Uterine smooth muscle cell (primary cell): Measurements from ENCODE around the gene GOLGA7B. TPM values are rescaled to one million over a fixed set of nuclear protein-coding genes. Genes with fewer than 3 reads are reported as not detected.

ENCODE experiments used
- total RNA-seq: library from RNA; depleted of rRNA; stranded (reverse); fragments of >200 nt; gene quantifications from 2 replicates; pipeline ENCODE4 v1.2.3, GENCODE V29; 2014

GOLGA7B gene
- total RNA-seq: under 0.01 TPM in 1 of 2 replicates, not detected in the other

DNA sequence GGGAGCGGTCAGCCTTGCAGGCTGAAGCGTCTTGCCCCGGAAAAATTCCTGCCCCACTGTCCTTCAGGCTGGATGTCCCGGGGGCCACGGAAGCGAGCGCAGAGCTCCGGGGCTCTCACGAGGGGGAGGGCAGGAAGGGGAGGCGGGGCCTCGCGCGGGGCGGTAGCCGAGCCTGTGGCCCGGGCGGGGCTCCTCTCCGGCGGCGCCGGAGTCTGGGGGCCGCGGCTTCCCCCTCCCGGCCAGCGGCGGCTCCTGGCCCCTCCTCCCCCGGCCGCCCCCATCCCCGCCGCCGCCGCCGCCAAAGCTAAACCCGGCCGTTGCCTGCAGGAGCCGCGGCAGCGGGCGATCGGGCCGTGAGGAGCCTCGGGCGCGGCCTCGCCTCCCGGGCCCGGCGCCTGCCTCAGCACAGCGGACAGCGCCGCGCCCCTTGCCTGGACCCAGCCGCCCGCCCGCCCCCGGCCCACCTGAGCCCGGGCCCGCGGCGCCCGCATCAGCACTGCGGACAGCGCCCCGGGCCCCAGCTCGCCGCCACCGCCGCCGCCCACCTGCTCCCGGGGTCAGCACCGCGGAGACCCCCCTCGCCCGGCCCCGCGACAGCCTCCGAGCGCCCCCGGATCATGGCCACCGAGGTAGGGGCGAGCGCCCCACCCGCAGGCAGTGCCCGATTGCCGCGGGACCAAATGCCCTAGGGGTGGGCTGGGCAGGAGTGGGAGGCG is at the start of gene GOLGA7B:
Gene GOLGA7B, plus strand, starts transcription at position 157 of the 716 bp plus-strand sequence. Its CDS starts 461 bp downstream, at position 618.

Other genes with a start within 250 kb of the GOLGA7B start
- 5.0 and 9.5 TPM in 2 replicates for gene MORN4, start 216.3 kb upstream of the GOLGA7B start, total RNA-seq
- 27.4 and 31.5 TPM in 2 replicates for gene PI4K2A, start 209.2 kb upstream of the GOLGA7B start, total RNA-seq
- 23.0 and 32.1 TPM in 2 replicates for gene AVPI1, start 162.6 kb upstream of the GOLGA7B start, total RNA-seq
- 23.7 TPM in 2 replicates for gene MARVELD1, start 136.1 kb upstream of the GOLGA7B start, total RNA-seq
- gene ZFYVE27, start 112.7 kb upstream of the GOLGA7B start, total RNA-seq: 24.3 and 28.9 TPM in 2 replicates
- not detected in 2 replicates for gene SFRP5, start 77.8 kb upstream of the GOLGA7B start, total RNA-seq
- gene CRTAC1, start 180.8 kb downstream of the GOLGA7B start, total RNA-seq: not detected in 2 replicates